Left hindlimb (tissue), 1 donor: ENCODE data around the gene TEKTIP1.
"Not testable (repeated sequence)": the region's sequence is repeated elsewhere in the genome, so short reads cannot be mapped to it uniquely, and the experiment has no call there.

ENCODE experiments used
- DNase-seq: peaks from one replicate; pipeline ENCODE4 v3.0.0-alpha.2; 2018

Gene TEKTIP1

DNA sequence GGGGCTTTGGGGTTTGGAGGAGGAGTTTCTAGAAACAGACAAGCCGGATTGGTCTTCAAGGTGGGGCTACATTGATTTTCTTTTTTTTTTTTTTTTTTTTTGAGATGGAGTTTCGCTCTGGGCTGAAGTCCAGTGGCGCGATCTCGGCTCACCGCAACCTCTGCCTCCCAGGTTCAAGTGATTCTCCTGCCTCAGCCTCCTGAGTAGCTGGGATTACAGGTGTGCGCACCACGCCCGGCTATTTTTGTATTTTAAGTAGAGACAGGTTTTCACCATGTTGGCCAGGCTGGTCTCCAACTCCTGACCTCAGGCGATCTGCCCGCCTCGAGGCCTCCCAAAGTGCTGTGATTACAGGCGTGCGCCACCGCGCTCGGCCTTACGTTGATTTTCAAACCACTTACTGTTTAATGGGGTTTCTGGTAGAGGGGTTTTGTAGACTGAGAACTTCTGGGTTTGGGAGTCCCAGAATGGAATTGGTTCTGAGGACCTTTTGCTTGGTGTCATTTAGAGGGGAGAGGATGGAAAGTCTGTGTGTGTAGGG lies 30.8 kb upstream of the TEKTIP1 start:
- DNase-seq = not testable (repeated sequence)

GRCh38 chr19:3508771-3509535 lies 30.0 kb upstream of the TEKTIP1 start:
- DNase-seq = no peak

GRCh38 chr19:3509566-3509989 lies 29.4 kb upstream of the TEKTIP1 start:
- DNase-seq = no peak

DNA sequence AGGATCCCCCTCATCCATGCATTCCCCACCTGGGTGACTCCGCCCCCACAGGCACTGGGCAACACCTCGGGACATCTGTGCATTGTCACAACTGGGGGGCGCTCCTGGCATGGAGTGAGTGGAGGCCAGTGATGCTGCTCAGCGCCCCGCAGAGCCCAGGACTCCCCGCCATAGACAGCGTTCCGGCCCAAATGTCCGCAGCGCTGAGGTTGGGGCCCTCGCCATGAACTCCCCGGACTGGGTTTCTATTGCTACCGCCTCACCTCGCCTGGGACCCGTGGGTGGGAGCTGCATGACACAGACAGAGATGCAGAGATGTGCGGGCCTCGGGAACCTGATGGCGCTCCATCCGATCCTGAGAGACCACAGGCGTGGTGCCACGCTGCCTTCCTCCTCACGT lies 28.2 kb upstream of the TEKTIP1 start:
- DNase-seq = no peak

DNA sequence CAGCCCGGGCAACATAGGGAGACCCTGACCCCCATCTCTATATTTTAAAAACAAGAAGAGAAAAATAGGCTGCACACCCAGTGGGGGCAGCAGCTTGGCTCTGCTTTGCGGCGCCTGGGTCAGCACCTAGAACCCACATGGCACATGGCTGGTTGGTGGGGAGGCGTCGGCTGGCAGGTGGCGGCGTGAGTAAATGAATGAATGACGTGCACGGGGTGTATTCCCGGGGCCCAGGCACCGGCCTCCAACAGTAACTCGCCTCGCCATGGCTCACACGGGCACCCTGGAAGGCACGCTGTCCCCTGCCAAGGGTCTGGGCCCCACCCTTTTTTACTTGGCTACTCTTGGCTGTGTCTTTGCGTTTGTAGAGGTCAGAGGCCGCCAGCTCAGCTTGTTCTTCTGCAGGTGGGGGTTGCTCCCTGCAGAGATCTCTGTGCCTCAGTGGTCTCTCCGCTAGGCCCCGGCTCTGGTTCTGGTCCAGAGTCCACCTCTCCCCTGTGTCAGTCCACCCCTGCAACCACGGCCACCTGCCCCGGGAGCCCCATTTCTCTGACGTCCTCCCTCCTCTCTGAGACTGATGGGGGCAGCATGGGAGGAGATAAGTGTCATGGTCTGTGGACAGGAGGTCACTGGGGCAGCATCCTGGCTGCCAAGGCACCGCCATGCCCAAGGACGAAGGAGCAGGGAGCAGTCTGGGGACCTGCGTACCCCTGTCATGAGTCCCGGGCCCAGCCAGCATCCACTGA lies 27.3 kb upstream of the TEKTIP1 start:
- DNase-seq = no peak

- DNase-seq = no peak
Observed at GRCh38 chr19:3512562-3513228, 26.3 kb upstream of the TEKTIP1 start.

GRCh38 chr19:3513229-3514140 lies 25.5 kb upstream of the TEKTIP1 start:
- DNase-seq = no peak

- DNase-seq = no peak
Observed at GRCh38 chr19:3514930-3515329, 24.0 kb upstream of the TEKTIP1 start.

GRCh38 chr19:3515891-3516422 lies 23.0 kb upstream of the TEKTIP1 start:
- no peak for DNase-seq

- DNase-seq = no peak
Observed at GRCh38 chr19:3516675-3517207, 22.2 kb upstream of the TEKTIP1 start.

DNA sequence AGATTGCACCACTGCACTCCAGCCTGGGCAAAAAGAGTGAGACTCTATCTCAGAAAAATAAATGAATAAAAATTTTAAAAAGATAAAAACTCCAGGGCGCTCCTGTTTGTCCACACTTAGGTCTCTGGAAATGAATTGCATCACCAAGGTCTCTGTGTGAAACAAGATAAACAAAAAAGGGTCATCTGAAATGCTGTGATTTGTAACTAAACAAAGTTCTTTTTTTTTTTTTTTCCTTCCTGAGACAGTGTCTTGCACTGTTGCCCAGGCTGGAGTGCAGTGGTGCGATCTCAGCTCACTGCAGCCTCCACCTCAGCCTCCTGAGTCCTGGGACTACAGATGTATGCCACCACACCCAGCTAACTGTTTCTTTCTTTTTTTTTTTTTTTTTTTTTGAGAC lies 21.3 kb upstream of the TEKTIP1 start:
- DNase-seq = no peak

GRCh38 chr19:3518255-3518654 lies 20.7 kb upstream of the TEKTIP1 start:
- DNase-seq = no peak

GRCh38 chr19:3518659-3519058 lies 20.3 kb upstream of the TEKTIP1 start:
- DNase-seq = no peak

GRCh38 chr19:3519126-3519525 lies 19.8 kb upstream of the TEKTIP1 start:
- DNase-seq = no peak

GRCh38 chr19:3520166-3521103 lies 18.5 kb upstream of the TEKTIP1 start:
- DNase-seq = no peak

- no peak for DNase-seq
Observed at GRCh38 chr19:3521104-3521445, 17.9 kb upstream of the TEKTIP1 start.

DNA sequence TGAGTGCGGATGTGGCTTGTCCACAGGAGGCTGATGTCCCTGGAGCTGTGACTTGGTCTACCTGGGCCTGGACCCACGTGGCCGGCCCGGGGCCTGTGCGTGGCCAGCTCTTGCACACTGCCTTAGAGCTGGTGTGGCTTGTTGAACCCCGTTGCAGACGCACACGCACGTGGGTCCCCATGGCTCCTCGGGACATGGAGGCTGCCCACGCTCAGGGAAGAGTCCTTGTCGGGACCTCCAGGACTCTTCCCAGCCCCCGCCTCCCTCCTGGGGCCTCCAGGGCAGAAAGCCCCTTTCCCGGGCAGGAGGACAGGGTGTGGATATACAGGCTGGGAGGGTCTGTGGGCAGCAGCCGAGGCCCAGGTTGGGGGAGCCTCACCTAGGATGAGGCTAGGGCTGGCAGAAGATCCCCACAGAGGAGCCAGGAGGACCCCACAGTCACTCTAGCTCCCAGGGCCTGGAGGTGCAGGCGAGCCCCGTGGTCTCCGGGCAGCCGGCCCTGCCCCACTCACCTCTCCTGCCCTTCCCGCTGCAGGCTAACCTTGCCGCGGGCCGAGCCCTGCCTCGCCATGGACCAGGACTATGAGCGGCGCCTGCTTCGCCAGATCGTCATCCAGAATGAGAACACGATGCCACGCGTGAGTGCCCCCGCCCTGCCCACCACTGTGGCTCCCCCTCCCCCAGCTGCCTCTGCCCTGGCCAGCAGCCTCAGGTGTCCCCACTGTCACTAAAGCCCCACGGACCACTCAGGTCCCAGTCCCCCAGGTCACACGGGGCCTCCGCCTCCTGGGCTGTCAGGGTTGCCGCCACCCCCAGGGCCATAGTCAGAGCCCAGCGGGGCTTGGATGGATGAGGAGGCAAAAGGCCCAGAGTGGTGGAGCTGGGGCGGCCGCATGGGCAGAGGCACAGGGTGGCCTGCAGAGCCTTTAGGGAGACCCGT lies 16.3 kb upstream of the TEKTIP1 start:
- no peak for DNase-seq

- no peak for DNase-seq
Observed at GRCh38 chr19:3523361-3524077, 15.5 kb upstream of the TEKTIP1 start.
